GM12872 (cell line): ENCODE results near the gene LUZP2.

ENCODE experiments used
- CTCF ChIP-seq: IDR thresholded peaks from 3 replicates; pipeline ENCODE4 v1.5.1; 2011; ENCODE audit warnings: low read depth, mild to moderate bottlenecking, low read length, moderate library complexity; ENCODE audit not compliant: insufficient read depth

LUZP2 gene

GRCh38 chr11:24651873-24652272, 155.0 kb downstream of the LUZP2 start:
- TF ChIP-seq CTCF, result no peak

DNA sequence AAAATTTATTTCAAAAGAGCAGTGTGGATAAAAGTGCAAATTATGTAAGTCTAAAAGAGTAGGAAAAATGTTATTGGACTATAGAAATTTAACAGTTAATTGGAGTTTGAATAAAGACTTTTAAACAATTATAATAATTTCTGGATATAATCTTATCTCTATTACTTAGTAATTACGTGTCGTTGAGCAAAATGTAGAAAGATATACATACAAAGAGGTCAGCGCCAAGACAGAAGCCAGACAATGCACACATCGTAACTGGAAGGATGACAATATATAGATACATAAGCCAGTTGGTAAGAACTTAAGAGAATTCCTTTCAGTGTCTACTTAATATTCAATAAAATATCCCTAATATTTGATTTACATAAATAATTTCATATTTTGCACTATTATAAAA, 157.0 kb downstream of the LUZP2 start:
- no peak for TF ChIP-seq CTCF

DNA sequence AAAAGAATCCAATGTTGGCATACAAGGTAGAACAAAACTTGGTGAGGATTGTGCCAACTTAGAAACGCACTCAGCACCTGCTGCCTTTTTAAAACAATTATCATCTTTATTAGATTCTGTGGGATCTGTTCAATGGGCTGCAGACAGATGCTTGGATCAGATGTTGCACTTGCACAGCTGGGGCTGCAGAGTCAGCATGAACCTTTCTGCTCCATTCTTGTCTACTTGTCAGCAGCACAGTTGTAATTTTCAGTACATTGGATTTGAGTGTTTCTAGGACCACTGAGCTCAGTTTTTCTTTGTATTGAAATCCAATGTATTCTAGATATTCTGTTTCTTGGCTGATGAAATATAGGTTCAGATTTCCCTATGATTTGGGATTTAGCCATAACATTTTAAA, 164.5 kb downstream of the LUZP2 start:
- no peak for TF ChIP-seq CTCF

DNA sequence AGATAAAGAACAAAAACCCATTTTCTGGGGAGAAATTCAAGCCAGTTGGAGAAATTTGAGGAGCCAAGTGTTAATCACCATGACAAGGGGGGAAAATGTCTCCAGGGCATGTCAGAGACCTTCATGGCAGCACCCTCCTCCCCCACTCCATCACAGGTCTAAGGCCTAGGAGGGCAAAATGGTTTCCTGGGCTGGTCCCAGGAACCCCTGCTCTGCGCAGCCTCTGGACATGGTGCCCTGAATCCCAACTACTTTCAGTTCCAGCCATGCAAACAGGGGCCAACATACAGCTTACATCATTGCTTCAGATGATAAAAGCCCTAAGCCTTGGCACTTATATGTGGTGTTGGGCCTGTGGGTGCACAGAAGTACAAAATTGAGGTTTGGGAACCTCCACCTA, 167.5 kb downstream of the LUZP2 start:
- TF ChIP-seq CTCF, result no peak

GRCh38 chr11:24667353-24667968, 170.6 kb downstream of the LUZP2 start:
- no peak for TF ChIP-seq CTCF

DNA sequence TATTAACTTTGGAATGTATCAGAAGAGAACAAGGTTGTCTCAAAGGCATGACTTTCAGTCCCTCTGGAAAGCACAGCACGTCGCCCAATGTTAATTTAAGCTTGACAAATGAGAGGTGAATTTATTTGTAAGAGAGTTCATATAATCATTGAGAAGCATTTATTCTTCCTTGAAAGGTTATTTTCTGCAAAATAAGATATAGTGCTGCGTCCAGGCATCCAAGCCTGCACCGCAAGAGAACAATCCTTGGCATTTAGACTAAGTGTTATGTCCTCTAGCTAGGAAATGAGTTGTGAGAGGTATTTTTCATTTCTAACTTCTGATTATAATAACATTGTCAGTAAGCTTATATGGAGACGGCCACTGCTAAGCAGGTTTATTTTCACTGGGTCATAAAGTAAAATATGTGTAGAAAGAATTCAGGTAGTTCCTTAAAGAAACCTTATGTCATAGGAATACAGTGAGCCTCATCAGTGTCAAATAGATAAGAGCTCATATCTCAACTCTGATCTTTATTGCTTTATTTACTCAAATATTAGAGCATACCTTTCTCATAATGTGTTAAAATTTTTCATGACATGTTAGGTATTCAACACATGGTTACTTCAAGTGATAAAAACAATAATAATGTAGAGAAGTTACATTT, 182.0 kb downstream of the LUZP2 start:
- TF ChIP-seq CTCF, result no peak

- no peak for TF ChIP-seq CTCF
These were observed 183.0 kb downstream of the LUZP2 start for GRCh38 chr11:24679821-24680351.
